RWPE2 (cell line): ENCODE data around the gene DUSP7.

Experiments
- ATAC-seq: fragments of 200-7000 bp; cut with Tn5 transposase; 3 replicates; pipeline ENCODE4 v1.9.1; 2021; ENCODE audit warnings: low read depth
- DNase-seq: peaks from one replicate; pipeline ENCODE4 v3.0.0-alpha.2; 2020; ENCODE audit warnings: low spot score
- H3K27ac ChIP-seq: fragments of 450-650 bp; 2 replicates; pipeline ENCODE4 v1.5.1; 2017; ENCODE audit warnings: mild to moderate bottlenecking; ENCODE audit not compliant: poor library complexity, severe bottlenecking
- H3K27me3 ChIP-seq: fragments of 250-450 bp; sonication (Bioruptor Pico); 2 replicates; pipeline ENCODE4 v1.5.1; 2021; ENCODE audit warnings: mild to moderate bottlenecking, moderate library complexity; ENCODE audit not compliant: insufficient read depth, poor library complexity, severe bottlenecking
- H3K36me3 ChIP-seq: fragments of 250-450 bp; sonication (Bioruptor Pico); 2 replicates; pipeline ENCODE4 v1.5.1; 2020; ENCODE audit warnings: low read depth, mild to moderate bottlenecking, moderate library complexity
- H3K4me1 ChIP-seq: fragments of 250-450 bp; sonication (Bioruptor Pico); 2 replicates; pipeline ENCODE4 v1.5.1; 2021; ENCODE audit warnings: mild to moderate bottlenecking, moderate library complexity; ENCODE audit not compliant: insufficient read depth, poor library complexity, severe bottlenecking
- H3K4me3 ChIP-seq: fragments of 250-450 bp; sonication (Bioruptor Pico); 2 replicates; pipeline ENCODE4 v1.5.1; 2021; ENCODE audit warnings: mild to moderate bottlenecking, moderate library complexity; ENCODE audit not compliant: severe bottlenecking
- H3K9me3 ChIP-seq: fragments of 250-450 bp; sonication (Bioruptor Pico); 2 replicates; pipeline ENCODE4 v1.5.1; 2021; ENCODE audit warnings: mild to moderate bottlenecking, moderate library complexity; ENCODE audit not compliant: severe bottlenecking
- TF ChIP-seq, protein P1 (sequence below): fragments of 450-650 bp; IDR thresholded peaks from one replicate; pipeline ENCODE4 v1.5.1; 2017; ENCODE audit warnings: mild to moderate bottlenecking, moderate library complexity; ENCODE audit not compliant: poor library complexity, severe bottlenecking

DUSP7 gene

GRCh38 chr3:52092891-52093290, 36.5 kb upstream of the DUSP7 start:
- DNase-seq (no peak), ATAC-seq (no peak)
- H3K27ac ChIP-seq, result no peak overlapping the region
- no peaks in the 10 kb centered on the region for H3K9me3 ChIP-seq
- H3K4me1 ChIP-seq, result peaks cover 10% of the 10 kb centered on the region
- H3K36me3 ChIP-seq, result peaks cover 9% of the 10 kb centered on the region; the same call in 1 of the 2 replicates
- TF ChIP-seq, protein P1, sequence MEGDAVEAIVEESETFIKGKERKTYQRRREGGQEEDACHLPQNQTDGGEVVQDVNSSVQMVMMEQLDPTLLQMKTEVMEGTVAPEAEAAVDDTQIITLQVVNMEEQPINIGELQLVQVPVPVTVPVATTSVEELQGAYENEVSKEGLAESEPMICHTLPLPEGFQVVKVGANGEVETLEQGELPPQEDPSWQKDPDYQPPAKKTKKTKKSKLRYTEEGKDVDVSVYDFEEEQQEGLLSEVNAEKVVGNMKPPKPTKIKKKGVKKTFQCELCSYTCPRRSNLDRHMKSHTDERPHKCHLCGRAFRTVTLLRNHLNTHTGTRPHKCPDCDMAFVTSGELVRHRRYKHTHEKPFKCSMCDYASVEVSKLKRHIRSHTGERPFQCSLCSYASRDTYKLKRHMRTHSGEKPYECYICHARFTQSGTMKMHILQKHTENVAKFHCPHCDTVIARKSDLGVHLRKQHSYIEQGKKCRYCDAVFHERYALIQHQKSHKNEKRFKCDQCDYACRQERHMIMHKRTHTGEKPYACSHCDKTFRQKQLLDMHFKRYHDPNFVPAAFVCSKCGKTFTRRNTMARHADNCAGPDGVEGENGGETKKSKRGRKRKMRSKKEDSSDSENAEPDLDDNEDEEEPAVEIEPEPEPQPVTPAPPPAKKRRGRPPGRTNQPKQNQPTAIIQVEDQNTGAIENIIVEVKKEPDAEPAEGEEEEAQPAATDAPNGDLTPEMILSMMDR, result no peak
- H3K27me3 ChIP-seq, result no peaks in the 10 kb centered on the region
- no peak overlapping the region for H3K4me3 ChIP-seq

DNA sequence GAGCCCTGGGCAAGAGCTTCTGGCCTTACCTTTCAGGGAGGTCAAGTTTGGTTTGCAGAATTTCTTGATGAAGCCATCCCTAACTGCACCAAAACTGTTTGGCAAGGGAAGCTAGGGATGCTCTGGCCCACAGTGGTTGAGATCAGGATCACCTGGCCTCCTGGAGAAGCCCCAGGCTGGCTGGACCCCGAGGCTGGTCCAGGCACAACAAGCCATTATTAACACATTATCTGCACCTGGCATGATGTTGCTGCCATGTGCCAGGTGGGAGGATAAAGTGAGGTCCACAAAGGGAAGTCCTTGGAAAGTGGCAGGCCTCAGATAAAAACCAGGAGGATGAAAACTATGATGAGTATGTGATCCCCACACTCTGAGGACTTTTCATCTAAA, 35.9 kb upstream of the DUSP7 start:
- Histone ChIP-seq H3K9me3 (no peaks in the 10 kb centered on the region), H3K36me3 (peaks cover 7% of the 10 kb centered on the region; the same call in 1 of the 2 replicates), H3K4me1 (peaks cover 10% of the 10 kb centered on the region), H3K27me3 (no peaks in the 10 kb centered on the region), H3K4me3 (no peak overlapping the region), H3K27ac (no peak overlapping the region)
- DNase-seq, result no peak
- TF ChIP-seq, protein P1, result no peak
- no peak for ATAC-seq

DNA sequence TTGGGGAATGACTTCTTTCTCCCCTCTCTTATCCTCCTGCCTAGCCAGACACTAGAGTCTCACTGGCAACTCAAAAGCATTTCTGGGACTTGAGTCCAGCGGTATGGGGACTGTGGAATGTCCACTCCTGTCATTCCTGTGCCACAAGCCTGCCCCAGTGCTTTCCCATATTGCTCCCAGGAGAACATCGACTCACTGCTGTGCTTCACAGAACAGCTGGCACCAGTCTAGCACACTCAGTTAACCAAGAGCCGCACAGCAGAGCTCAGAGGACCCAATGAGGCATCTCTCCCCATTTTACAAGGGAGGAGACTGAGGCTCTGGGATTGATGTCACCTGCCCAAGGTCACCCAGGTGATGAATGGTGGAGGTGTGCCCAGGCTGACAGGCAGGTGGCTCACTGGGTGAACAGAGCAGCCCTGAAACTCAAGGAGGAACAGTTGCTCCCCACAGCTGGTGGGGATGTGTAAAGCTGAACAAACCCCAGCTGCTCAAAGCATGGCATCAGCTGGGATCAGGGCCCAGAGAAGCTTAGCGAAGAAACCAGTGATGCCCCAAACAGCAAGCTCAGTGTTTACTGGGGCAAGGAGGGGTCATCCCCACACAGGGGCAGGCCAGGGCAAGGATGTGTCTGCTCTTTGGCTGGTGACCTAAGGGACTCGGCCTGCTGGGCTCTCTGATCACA, 35.4 kb upstream of the DUSP7 start:
- TF ChIP-seq, protein P1, result no peak
- H3K4me3 ChIP-seq, result no peak overlapping the region
- H3K36me3 ChIP-seq, result peaks cover 7% of the 10 kb centered on the region; the same call in 1 of the 2 replicates
- no peaks in the 10 kb centered on the region for H3K9me3 ChIP-seq
- ATAC-seq (no peak), DNase-seq (no peak)
- no peaks in the 10 kb centered on the region for H3K27me3 ChIP-seq
- H3K27ac ChIP-seq, result no peak overlapping the region
- peaks cover 10% of the 10 kb centered on the region for H3K4me1 ChIP-seq

DNA sequence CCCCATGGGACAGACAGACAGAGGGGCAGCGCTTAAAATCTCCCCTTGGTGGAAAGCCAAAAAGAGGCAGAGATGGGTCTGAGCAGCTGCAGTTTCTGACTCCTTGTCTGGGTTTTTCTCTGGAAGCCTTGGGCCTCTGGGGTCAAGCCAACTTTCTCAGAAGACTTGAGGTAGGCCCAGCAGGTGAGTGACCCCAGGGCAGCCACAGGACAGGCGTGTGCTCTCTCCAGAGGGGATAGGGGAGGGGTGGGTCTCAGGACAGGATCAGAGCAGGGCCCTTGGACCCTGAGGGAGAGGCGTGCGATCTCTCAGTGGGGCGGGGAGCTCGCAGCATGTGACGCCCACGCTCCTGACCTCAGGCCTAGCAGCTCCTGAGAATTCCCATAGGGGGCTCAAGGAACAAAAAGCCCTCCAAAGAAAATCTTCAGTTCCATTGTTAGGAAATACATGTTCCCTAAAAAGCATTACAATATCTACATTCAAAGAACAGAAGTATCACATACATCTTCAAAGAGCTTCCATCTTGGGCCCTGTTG, 34.6 kb upstream of the DUSP7 start:
- no peaks in the 10 kb centered on the region for H3K27me3 ChIP-seq
- peak overlapping the region; percentile 63 for H3K27ac ChIP-seq
- H3K4me1 ChIP-seq, result peaks cover 10% of the 10 kb centered on the region
- peaks cover 1% of the 10 kb centered on the region; the same call in 1 of the 2 replicates for H3K36me3 ChIP-seq
- ATAC-seq (no peak), DNase-seq (no peak)
- H3K4me3 ChIP-seq, result no peak overlapping the region
- TF ChIP-seq, protein P1, result no peak
- no peaks in the 10 kb centered on the region for H3K9me3 ChIP-seq
